HepG2 (cell line): Measurements from ENCODE around the gene PPP1R18. TPM values are rescaled to one million over a fixed set of nuclear protein-coding genes. Genes with fewer than 3 reads are reported as not detected.

Source experiments
- AGO2 ChIP-seq: fragments of 200-400 bp; formaldehyde crosslinking; optimal IDR thresholded peaks from 2 replicates; pipeline ENCODE3; 2017; ENCODE audit warnings: mild to moderate bottlenecking, low read depth, low read length, moderate library complexity
- ELF4 ChIP-seq: sonication (generic); formaldehyde crosslinking; IDR thresholded peaks from 2 replicates; pipeline ENCODE4 v1.5.0; 2020; ENCODE audit warnings: missing genetic modification reagents, mild to moderate bottlenecking, moderate library complexity, borderline replicate concordance
- GATAD2A ChIP-seq: IDR thresholded peaks from 2 replicates; pipeline ENCODE4 v1.6.1; 2016
- PRDM4 ChIP-seq: sonication (generic); formaldehyde crosslinking; IDR thresholded peaks from 2 replicates; pipeline ENCODE4 v1.9.0; 2021; ENCODE audit warnings: missing genetic modification reagents, borderline replicate concordance
- RERE ChIP-seq: IDR thresholded peaks from 2 replicates; pipeline ENCODE4 v1.6.1; 2016; ENCODE audit warnings: low read depth, missing genetic modification reagents, missing compliant biosample characterization
- ZNF317 ChIP-seq: sonication (generic); formaldehyde crosslinking; IDR thresholded peaks from 2 replicates; pipeline ENCODE4 v1.5.0; 2020; ENCODE audit warnings: mild to moderate bottlenecking, missing genetic modification reagents
- ZNF503 ChIP-seq: sonication (generic); formaldehyde crosslinking; IDR thresholded peaks from 2 replicates; pipeline ENCODE4 v1.4.0; 2020; ENCODE audit warnings: missing genetic modification reagents
- ZNF776 ChIP-seq: sonication (generic); formaldehyde crosslinking; IDR thresholded peaks from 2 replicates; pipeline ENCODE4 v1.4.0; 2020; ENCODE audit warnings: mild to moderate bottlenecking, missing genetic modification reagents
- ZNF792 ChIP-seq: IDR thresholded peaks from 2 replicates; pipeline ENCODE4 v1.6.1; 2016
- polyA plus RNA-seq, 8 experiments: library from polyadenylated mRNA; depleted of rRNA in 3 of 8; stranded (reverse) in 7 of 8; unstranded in 1 of 8; fragments of >200 nt; fragmentation: Illumina TruSeq in 4 of 8; extraction: Trizol in 4 of 8; gene quantifications; 2 replicates each; pipeline versions ENCODE4 v1.2.1 to v1.2.3, GENCODE V29; 2011 to 2016; ENCODE audit warnings: low read depth in 4 of 8, missing spikeins in 1 of 8, mixed read lengths in 1 of 8; ENCODE audit not compliant: insufficient read depth in 1 of 8
- total RNA-seq, 5 experiments: library from RNA; depleted of rRNA; stranded (reverse); fragments of >200 nt; fragmentation: Illumina TruSeq; extraction: Trizol; gene quantifications; 2 replicates each; pipeline ENCODE4 v1.2.3, GENCODE V29; 2016; ENCODE audit warnings: low read depth in 1 of 5
- TF ChIP-seq, protein P1 (sequence below): sonication (generic); formaldehyde crosslinking; IDR thresholded peaks from 2 replicates; pipeline ENCODE4 v1.5.1; 2020; ENCODE audit warnings: mild to moderate bottlenecking, missing genetic modification reagents, moderate library complexity
- TF ChIP-seq, protein P2 (sequence below): sonication (generic); formaldehyde crosslinking; IDR thresholded peaks from 2 replicates; pipeline ENCODE4 v1.9.0; 2022; ENCODE audit warnings: missing genetic modification reagents, mild to moderate bottlenecking, borderline replicate concordance
- TF ChIP-seq, protein P3 (sequence below): sonication (generic); formaldehyde crosslinking; IDR thresholded peaks from 2 replicates; pipeline ENCODE4 v1.8.0; 2022; ENCODE audit warnings: missing genetic modification reagents, mild to moderate bottlenecking, inconsistent platforms, borderline replicate concordance

Gene PPP1R18
- total and polyA plus RNA-seq, 2 of the 13 experiments (the other 11 are each of a cell fraction or from before 2014, with no cell fraction given) = 4.9 to 9.2 TPM

DNA sequence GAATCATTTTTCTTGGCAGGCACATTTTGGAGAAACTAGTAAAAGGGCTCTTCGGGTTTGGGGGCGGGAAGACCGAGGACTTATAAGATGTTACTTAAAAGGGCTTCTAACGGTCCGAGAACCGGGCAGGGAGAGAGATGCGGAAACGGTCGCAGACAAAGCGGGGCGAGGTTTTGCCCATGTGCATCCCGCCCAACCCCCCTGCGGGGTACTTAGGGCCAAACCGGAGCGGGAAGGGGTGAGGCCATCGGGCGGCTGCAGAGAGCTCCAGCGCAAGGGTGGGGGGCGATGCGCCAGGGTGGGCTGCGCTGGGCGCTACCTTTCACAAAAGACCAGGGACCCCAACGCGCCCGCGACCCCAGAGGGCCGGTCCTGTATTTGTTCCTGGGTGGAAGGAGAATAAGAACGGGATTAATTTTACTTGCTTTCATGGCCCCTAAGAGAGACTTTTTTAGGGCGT, 34.3 kb upstream of the PPP1R18 start (continued):
- TF ChIP-seq RERE (no peak), ZNF317 (CRISPR knock-in tag) (no peak), ZNF792 (no peak), ZNF503 (no peak), ZNF776 (CRISPR knock-in tag) (no peak; the same call in 1 of the 2 replicates), PRDM4 (CRISPR knock-in tag) (no peak), GATAD2A (CRISPR knock-in tag) (no peak), AGO2 (peak; percentile 50), ELF4 (CRISPR knock-in tag) (no peak)
- TF ChIP-seq, protein P1, sequence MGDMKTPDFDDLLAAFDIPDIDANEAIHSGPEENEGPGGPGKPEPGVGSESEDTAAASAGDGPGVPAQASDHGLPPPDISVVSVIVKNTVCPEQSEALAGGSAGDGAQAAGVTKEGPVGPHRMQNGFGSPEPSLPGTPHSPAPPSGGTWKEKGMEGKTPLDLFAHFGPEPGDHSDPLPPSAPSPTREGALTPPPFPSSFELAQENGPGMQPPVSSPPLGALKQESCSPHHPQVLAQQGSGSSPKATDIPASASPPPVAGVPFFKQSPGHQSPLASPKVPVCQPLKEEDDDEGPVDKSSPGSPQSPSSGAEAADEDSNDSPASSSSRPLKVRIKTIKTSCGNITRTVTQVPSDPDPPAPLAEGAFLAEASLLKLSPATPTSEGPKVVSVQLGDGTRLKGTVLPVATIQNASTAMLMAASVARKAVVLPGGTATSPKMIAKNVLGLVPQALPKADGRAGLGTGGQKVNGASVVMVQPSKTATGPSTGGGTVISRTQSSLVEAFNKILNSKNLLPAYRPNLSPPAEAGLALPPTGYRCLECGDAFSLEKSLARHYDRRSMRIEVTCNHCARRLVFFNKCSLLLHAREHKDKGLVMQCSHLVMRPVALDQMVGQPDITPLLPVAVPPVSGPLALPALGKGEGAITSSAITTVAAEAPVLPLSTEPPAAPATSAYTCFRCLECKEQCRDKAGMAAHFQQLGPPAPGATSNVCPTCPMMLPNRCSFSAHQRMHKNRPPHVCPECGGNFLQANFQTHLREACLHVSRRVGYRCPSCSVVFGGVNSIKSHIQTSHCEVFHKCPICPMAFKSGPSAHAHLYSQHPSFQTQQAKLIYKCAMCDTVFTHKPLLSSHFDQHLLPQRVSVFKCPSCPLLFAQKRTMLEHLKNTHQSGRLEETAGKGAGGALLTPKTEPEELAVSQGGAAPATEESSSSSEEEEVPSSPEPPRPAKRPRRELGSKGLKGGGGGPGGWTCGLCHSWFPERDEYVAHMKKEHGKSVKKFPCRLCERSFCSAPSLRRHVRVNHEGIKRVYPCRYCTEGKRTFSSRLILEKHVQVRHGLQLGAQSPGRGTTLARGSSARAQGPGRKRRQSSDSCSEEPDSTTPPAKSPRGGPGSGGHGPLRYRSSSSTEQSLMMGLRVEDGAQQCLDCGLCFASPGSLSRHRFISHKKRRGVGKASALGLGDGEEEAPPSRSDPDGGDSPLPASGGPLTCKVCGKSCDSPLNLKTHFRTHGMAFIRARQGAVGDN = no peak
- TF ChIP-seq, protein P2, sequence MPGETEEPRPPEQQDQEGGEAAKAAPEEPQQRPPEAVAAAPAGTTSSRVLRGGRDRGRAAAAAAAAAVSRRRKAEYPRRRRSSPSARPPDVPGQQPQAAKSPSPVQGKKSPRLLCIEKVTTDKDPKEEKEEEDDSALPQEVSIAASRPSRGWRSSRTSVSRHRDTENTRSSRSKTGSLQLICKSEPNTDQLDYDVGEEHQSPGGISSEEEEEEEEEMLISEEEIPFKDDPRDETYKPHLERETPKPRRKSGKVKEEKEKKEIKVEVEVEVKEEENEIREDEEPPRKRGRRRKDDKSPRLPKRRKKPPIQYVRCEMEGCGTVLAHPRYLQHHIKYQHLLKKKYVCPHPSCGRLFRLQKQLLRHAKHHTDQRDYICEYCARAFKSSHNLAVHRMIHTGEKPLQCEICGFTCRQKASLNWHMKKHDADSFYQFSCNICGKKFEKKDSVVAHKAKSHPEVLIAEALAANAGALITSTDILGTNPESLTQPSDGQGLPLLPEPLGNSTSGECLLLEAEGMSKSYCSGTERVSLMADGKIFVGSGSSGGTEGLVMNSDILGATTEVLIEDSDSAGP = no peak; the same call in 1 of the 2 replicates
- TF ChIP-seq, protein P3, sequence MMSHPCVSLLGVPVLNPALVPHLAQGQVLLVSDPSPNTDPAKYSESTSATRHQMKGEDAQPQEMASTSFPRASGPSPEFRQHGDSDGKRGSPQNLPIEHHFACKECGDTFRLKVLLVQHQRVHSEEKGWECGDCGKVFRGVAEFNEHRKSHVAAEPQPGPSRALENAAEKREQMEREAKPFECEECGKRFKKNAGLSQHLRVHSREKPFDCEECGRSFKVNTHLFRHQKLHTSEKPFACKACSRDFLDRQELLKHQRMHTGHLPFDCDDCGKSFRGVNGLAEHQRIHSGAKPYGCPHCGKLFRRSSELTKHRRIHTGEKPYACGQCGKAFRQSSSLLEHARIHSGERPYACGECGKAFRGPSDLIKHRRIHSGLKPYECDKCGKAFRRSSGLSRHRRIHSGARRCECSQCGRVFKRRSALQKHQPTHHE (CRISPR knock-in tag) = no peak
